Chondrocyte (in vitro differentiated cells): ENCODE data around the gene ZHX3. TPM values are rescaled to one million over a fixed set of nuclear protein-coding genes. Genes with fewer than 3 reads are reported as not detected.

Source experiments
- DNase-seq: peaks from one replicate; pipeline ENCODE4 v3.0.0; 2021; ENCODE audit warnings: mixed read lengths, low spot score
- H3K27ac Mint-ChIP-seq: one replicate; pipeline ENCODE4 v1.8.0; 2021; ENCODE audit warnings: mild to moderate bottlenecking, moderate library complexity, mixed read lengths; ENCODE audit not compliant: unreplicated experiment
- H3K27me3 Mint-ChIP-seq: 2 replicates; pipeline ENCODE4 v1.8.0; 2021; ENCODE audit warnings: low read depth, mixed read lengths
- H3K36me3 Mint-ChIP-seq: 2 replicates; pipeline ENCODE4 v1.8.0; 2021; ENCODE audit warnings: low read depth, mixed read lengths
- H3K4me1 Mint-ChIP-seq: 2 replicates; pipeline ENCODE4 v1.8.0; 2021; ENCODE audit warnings: low read depth, mild to moderate bottlenecking, mixed read lengths
- H3K4me3 Mint-ChIP-seq: one replicate; pipeline ENCODE4 v1.8.0; 2021; ENCODE audit warnings: mild to moderate bottlenecking, moderate library complexity, mixed read lengths; ENCODE audit not compliant: unreplicated experiment
- H3K9me3 Mint-ChIP-seq: 2 replicates; pipeline ENCODE4 v1.8.0; 2021; ENCODE audit warnings: low read depth, mixed read lengths
- CTCF ChIP-seq: fragments of 200-600 bp; sonication (generic); IDR thresholded peaks from 2 replicates; pipeline ENCODE4 v1.5.0; 2021; ENCODE audit warnings: antibody characterized with exemption, mild to moderate bottlenecking, moderate library complexity
- total RNA-seq: library from RNA; stranded (reverse); gene quantifications from 3 replicates; pipeline ENCODE4 v1.2.1, GENCODE V29; 2021

ZHX3 gene
- total RNA-seq, 1 donor from 2014 or later = 52.9 TPM

- no peak overlapping the region for H3K4me3 Mint-ChIP-seq
- peaks cover 52% of the 10 kb centered on the region for H3K4me1 Mint-ChIP-seq
- no peaks in the 10 kb centered on the region for H3K36me3 Mint-ChIP-seq
- TF ChIP-seq CTCF = no peak
- H3K27me3 Mint-ChIP-seq = no peaks in the 10 kb centered on the region
- H3K27ac Mint-ChIP-seq = no peak overlapping the region
- no peak for DNase-seq
- no peaks in the 10 kb centered on the region for H3K9me3 Mint-ChIP-seq
These were observed 40.5 kb downstream of the ZHX3 start for GRCh38 chr20:41277049-41277448.

- no peak for TF ChIP-seq CTCF
- Mint-ChIP-seq H3K36me3 (no peaks in the 10 kb centered on the region), H3K4me3 (no peak overlapping the region), H3K9me3 (no peaks in the 10 kb centered on the region), H3K27me3 (no peaks in the 10 kb centered on the region), H3K4me1 (peaks cover 58% of the 10 kb centered on the region), H3K27ac (peak overlapping the region; percentile 54)
- DNase-seq = no peak
These were observed 41.2 kb downstream of the ZHX3 start for GRCh38 chr20:41276317-41276751.

GRCh38 chr20:41275301-41275731 lies 42.2 kb downstream of the ZHX3 start:
- Mint-ChIP-seq H3K27me3 (no peaks in the 10 kb centered on the region), H3K4me3 (no peak overlapping the region), H3K4me1 (peaks cover 60% of the 10 kb centered on the region), H3K36me3 (no peaks in the 10 kb centered on the region), H3K9me3 (no peaks in the 10 kb centered on the region), H3K27ac (peak overlapping the region; percentile 6)
- DNase-seq = no peak
- no peak for TF ChIP-seq CTCF

GRCh38 chr20:41274152-41274551 lies 43.4 kb downstream of the ZHX3 start:
- Mint-ChIP-seq H3K27me3 (no peaks in the 10 kb centered on the region), H3K36me3 (no peaks in the 10 kb centered on the region), H3K4me1 (peaks cover 52% of the 10 kb centered on the region), H3K27ac (no peak overlapping the region), H3K9me3 (no peaks in the 10 kb centered on the region), H3K4me3 (no peak overlapping the region)
- TF ChIP-seq CTCF = no peak
- DNase-seq = no peak

GRCh38 chr20:41273445-41273844 lies 44.1 kb downstream of the ZHX3 start:
- Mint-ChIP-seq H3K27me3 (no peaks in the 10 kb centered on the region), H3K9me3 (no peaks in the 10 kb centered on the region), H3K4me1 (peaks cover 52% of the 10 kb centered on the region), H3K36me3 (no peaks in the 10 kb centered on the region), H3K27ac (no peak overlapping the region), H3K4me3 (no peak overlapping the region)
- DNase-seq = no peak
- no peak for TF ChIP-seq CTCF
